ENCODE data around the gene IL36A. TPM values are rescaled to one million over a fixed set of nuclear protein-coding genes. Genes with fewer than 3 reads are reported as not detected.

IL36A gene
- total and polyA plus RNA-seq, 2 experiments from 2014 or later: not detected

GRCh38 chr2:113018509-113018908, 13.2 kb downstream of the IL36A start:
- no peaks in the 10 kb centered on the region for H3K79me2 ChIP-seq
- H4K20me1 ChIP-seq (ENCODE audit: insufficient read depth, poor library complexity, severe bottlenecking): no peaks in the 10 kb centered on the region
- no peak overlapping the region for H2AFZ ChIP-seq
- no peaks in the 10 kb centered on the region for H3K27me3 ChIP-seq
- no peaks in the 10 kb centered on the region for H3K36me3 ChIP-seq (replicated peaks; ENCODE audit: insufficient read depth, low read depth)
- no peak overlapping the region for H3K4me3 ChIP-seq
- no peak for DNase-seq (ENCODE audit: low spot score)
- H3K27ac ChIP-seq: no peak overlapping the region
- no peak overlapping the region for H3K4me2 ChIP-seq
- no peaks in the 10 kb centered on the region for H3K4me1 ChIP-seq (ENCODE audit: insufficient read depth)
- H3K9me2 ChIP-seq (replicated peaks; ENCODE audit: insufficient read depth): no peaks in the 10 kb centered on the region
- 76% methylated on average over 3 of the region's 3 CpGs for WGBS (ENCODE audit: low lambda C conversion rate, missing lambda C conversion rate)
- no peaks in the 10 kb centered on the region for H3K9me3 ChIP-seq (ENCODE audit: low read depth)
- TF ChIP-seq EZH2 (IDR thresholded peaks at IDR 0.05; ENCODE audit: borderline replicate concordance) (no peak), EZH2phosphoT487 (IDR thresholded peaks at IDR 0.05; ENCODE audit: low read depth, severe bottlenecking, unreplicated experiment) (no peak)
- TF ChIP-seq, protein P1, sequence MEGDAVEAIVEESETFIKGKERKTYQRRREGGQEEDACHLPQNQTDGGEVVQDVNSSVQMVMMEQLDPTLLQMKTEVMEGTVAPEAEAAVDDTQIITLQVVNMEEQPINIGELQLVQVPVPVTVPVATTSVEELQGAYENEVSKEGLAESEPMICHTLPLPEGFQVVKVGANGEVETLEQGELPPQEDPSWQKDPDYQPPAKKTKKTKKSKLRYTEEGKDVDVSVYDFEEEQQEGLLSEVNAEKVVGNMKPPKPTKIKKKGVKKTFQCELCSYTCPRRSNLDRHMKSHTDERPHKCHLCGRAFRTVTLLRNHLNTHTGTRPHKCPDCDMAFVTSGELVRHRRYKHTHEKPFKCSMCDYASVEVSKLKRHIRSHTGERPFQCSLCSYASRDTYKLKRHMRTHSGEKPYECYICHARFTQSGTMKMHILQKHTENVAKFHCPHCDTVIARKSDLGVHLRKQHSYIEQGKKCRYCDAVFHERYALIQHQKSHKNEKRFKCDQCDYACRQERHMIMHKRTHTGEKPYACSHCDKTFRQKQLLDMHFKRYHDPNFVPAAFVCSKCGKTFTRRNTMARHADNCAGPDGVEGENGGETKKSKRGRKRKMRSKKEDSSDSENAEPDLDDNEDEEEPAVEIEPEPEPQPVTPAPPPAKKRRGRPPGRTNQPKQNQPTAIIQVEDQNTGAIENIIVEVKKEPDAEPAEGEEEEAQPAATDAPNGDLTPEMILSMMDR (IDR thresholded peaks at IDR 0.05; ENCODE audit: poor library complexity): no peak

DNA sequence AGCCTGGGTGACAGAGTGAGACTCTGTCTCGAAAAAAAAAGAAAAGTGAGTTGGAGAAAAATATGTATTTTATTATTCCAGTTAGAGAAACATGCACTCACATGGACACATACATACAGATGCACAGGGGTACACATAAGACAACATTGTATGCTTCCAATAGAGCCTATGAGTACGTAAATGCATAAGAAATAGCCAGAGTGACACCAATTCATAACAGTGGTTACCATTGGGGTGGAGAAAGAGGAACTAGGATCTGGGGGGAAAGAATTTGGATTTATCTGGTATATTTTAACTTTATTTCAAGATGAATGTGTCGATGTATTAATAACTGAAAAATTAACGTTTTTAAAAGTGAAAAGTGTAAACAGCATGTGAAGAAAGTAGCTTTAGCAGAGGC, 16.1 kb downstream of the IL36A start:
- Histone ChIP-seq H3K9me2 (replicated peaks; ENCODE audit: insufficient read depth) (no peaks in the 10 kb centered on the region), H4K20me1 (ENCODE audit: insufficient read depth, poor library complexity, severe bottlenecking) (no peaks in the 10 kb centered on the region), H3K27ac (no peak overlapping the region), H3K27me3 (peaks cover 18% of the 10 kb centered on the region), H2AFZ (no peak overlapping the region), H3K4me2 (no peak overlapping the region), H3K9me3 (ENCODE audit: low read depth) (no peaks in the 10 kb centered on the region), H3K4me3 (no peak overlapping the region), H3K4me1 (ENCODE audit: insufficient read depth) (no peaks in the 10 kb centered on the region), H3K36me3 (replicated peaks; ENCODE audit: insufficient read depth, low read depth) (no peaks in the 10 kb centered on the region), H3K79me2 (no peaks in the 10 kb centered on the region)
- DNase-seq (ENCODE audit: low spot score): no peak
- WGBS (ENCODE audit: low lambda C conversion rate, missing lambda C conversion rate): 68% methylated on average over 4 of the region's 4 CpGs
- TF ChIP-seq EZH2phosphoT487 (IDR thresholded peaks at IDR 0.05; ENCODE audit: low read depth, severe bottlenecking, unreplicated experiment): no peak

- Histone ChIP-seq H3K4me2 (no peak overlapping the region), H3K4me1 (ENCODE audit: insufficient read depth) (no peaks in the 10 kb centered on the region), H3K27ac (no peak overlapping the region), H2AFZ (no peak overlapping the region), H3K27me3 (peaks cover 34% of the 10 kb centered on the region), H3K9me2 (replicated peaks; ENCODE audit: insufficient read depth) (no peaks in the 10 kb centered on the region), H3K79me2 (no peaks in the 10 kb centered on the region), H3K9me3 (ENCODE audit: low read depth) (no peaks in the 10 kb centered on the region), H4K20me1 (ENCODE audit: insufficient read depth, poor library complexity, severe bottlenecking) (no peaks in the 10 kb centered on the region), H3K4me3 (no peak overlapping the region), H3K36me3 (replicated peaks; ENCODE audit: insufficient read depth, low read depth) (no peaks in the 10 kb centered on the region)
- DNase-seq (ENCODE audit: low spot score): no peak
- TF ChIP-seq, protein P1 (IDR thresholded peaks at IDR 0.05; ENCODE audit: poor library complexity): no peak
- TF ChIP-seq EZH2 (IDR thresholded peaks at IDR 0.05; ENCODE audit: borderline replicate concordance): no peak
- TF ChIP-seq EZH2phosphoT487 (IDR thresholded peaks at IDR 0.05; ENCODE audit: low read depth, severe bottlenecking, unreplicated experiment): no peak
- 98% methylated on average over 2 of the region's 2 CpGs for WGBS (ENCODE audit: low lambda C conversion rate, missing lambda C conversion rate)
Observed at GRCh38 chr2:113024764-113025163, 19.5 kb downstream of the IL36A start.

DNA sequence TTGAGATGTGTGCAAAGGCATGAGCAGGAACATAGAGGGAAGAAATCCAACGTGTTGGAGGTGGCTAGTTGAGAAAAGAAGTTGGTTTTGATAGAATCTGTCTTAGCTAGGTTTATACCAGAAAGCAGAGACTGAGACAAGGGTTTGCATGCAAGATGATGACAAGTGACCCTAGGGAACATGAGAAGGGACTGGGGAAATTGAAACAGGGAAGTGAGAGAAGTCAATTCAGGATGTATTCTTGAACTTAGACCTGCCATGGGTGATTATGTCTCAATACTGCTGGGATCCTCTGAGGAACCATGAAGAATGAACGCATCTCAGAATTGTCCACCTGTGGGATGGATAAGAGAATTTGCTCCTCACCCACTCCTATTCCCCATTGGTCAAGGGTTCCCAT, 20.5 kb downstream of the IL36A start:
- Histone ChIP-seq H3K36me3 (replicated peaks; ENCODE audit: insufficient read depth, low read depth) (no peaks in the 10 kb centered on the region), H3K4me2 (no peak overlapping the region), H3K9me2 (replicated peaks; ENCODE audit: insufficient read depth) (no peaks in the 10 kb centered on the region), H4K20me1 (ENCODE audit: insufficient read depth, poor library complexity, severe bottlenecking) (no peaks in the 10 kb centered on the region), H3K9me3 (ENCODE audit: low read depth) (no peaks in the 10 kb centered on the region), H3K27ac (no peak overlapping the region), H3K27me3 (peaks cover 34% of the 10 kb centered on the region), H2AFZ (no peak overlapping the region), H3K4me1 (ENCODE audit: insufficient read depth) (no peaks in the 10 kb centered on the region), H3K4me3 (no peak overlapping the region), H3K79me2 (no peaks in the 10 kb centered on the region)
- WGBS (ENCODE audit: low lambda C conversion rate, missing lambda C conversion rate): 61% methylated on average over 2 of the region's 2 CpGs
- TF ChIP-seq, protein P1 (IDR thresholded peaks at IDR 0.05; ENCODE audit: poor library complexity): no peak
- TF ChIP-seq EZH2 (IDR thresholded peaks at IDR 0.05; ENCODE audit: borderline replicate concordance) (no peak), EZH2phosphoT487 (IDR thresholded peaks at IDR 0.05; ENCODE audit: low read depth, severe bottlenecking, unreplicated experiment) (no peak)
- no peak for DNase-seq (ENCODE audit: low spot score)

Measured in hepatocyte (in vitro differentiated cells).